SK-N-MC (cell line): Measurements from ENCODE around the gene PIK3C3.

Source experiments
- DNase-seq: peaks from one replicate; pipeline ENCODE4 v3.0.0-alpha.2; 2011; ENCODE audit warnings: low read depth, low spot score
- H3K27ac ChIP-seq: fragments of 200-600 bp; sonication (generic); 2 replicates; pipeline ENCODE4 v1.5.1; 2016; ENCODE audit warnings: mixed run types
- H3K36me3 ChIP-seq: fragments of 200-600 bp; sonication (generic); 2 replicates; pipeline ENCODE4 v1.6.1; 2017; ENCODE audit warnings: antibody characterized with exemption, low read length, mixed read lengths; ENCODE audit not compliant: insufficient read depth
- H3K4me3 ChIP-seq: fragments of 200-600 bp; sonication (generic); 2 replicates; pipeline ENCODE4 v1.5.1; 2016
- H3K9ac ChIP-seq: fragments of 200-600 bp; sonication (generic); 2 replicates; pipeline ENCODE4 v1.8.0; 2017; ENCODE audit warnings: mixed run types, mixed read lengths; ENCODE audit not compliant: insufficient read length
- H3K9me3 ChIP-seq: fragments of 200-600 bp; sonication (generic); 2 replicates; pipeline ENCODE4 v1.6.1; 2017; ENCODE audit warnings: low read depth, mild to moderate bottlenecking, antibody characterized with exemption, low read length, moderate library complexity, mixed read lengths
- EZH2 ChIP-seq: fragments of 200-600 bp; sonication (generic); IDR thresholded peaks from one replicate; pipeline ENCODE4 v1.6.1; 2017; ENCODE audit warnings: antibody characterized with exemption
- FOXP2 ChIP-seq: optimal IDR thresholded peaks from 2 replicates; pipeline ENCODE3; 2011; ENCODE audit warnings: mild to moderate bottlenecking, moderate library complexity; ENCODE audit not compliant: insufficient read depth; ENCODE audit errors: extremely low read length, control extremely low read depth
- POLR2AphosphoS5 ChIP-seq: IDR thresholded peaks from 2 replicates; pipeline ENCODE4 v1.6.1; 2012; ENCODE audit warnings: mild to moderate bottlenecking, low read depth, low read length, borderline replicate concordance

PIK3C3 gene

DNA sequence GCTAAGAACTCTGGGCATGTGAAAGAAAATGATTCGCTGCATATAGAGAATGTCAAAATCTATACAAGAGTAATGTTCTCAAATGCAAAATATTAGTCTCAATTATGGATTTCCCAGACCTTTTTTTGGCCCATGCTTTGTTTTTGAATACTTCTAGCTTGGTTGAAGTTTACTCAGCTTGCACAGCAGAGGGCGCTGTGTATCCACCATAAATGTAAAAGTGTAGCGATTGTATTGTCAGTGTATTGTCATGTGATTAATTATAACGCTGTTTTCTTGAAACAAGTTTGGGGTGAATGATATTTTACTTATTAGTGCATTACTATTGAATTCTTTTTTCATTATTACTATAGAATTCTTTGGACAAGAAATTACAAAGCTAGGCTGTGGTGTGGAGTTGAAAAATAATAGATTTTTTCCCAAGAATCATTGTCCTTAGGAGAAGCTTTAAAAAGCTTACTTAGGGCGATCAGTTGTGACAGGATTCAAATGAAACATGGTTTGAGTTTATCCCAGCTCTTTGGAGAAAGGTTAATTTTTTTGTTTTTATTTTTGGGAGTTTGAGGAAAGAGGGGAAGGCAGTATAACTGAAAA is 98.3 kb downstream of the PIK3C3 start:
- peak overlapping the region; percentile 92 for H3K27ac ChIP-seq
- H3K9me3 ChIP-seq: no peaks in the 10 kb centered on the region
- peaks cover 22% of the 10 kb centered on the region for H3K36me3 ChIP-seq
- TF ChIP-seq EZH2 (no peak), FOXP2 (no peak), POLR2AphosphoS5 (no peak; the same call in 1 of the 2 replicates)
- H3K9ac ChIP-seq: peak overlapping the region; percentile 76
- peak; percentile 73 for DNase-seq
- H3K4me3 ChIP-seq: peak overlapping the region; percentile 42

GRCh38 chr18:42064109-42064508 is 109.1 kb downstream of the PIK3C3 start:
- Histone ChIP-seq H3K9me3 (no peaks in the 10 kb centered on the region), H3K27ac (no peak overlapping the region), H3K9ac (no peak overlapping the region), H3K36me3 (peaks cover 17% of the 10 kb centered on the region), H3K4me3 (no peak overlapping the region)
- no peak for DNase-seq
- TF ChIP-seq EZH2 (no peak), POLR2AphosphoS5 (no peak), FOXP2 (no peak)

GRCh38 chr18:42067518-42067917 is 112.5 kb downstream of the PIK3C3 start:
- Histone ChIP-seq H3K9ac (no peak overlapping the region), H3K4me3 (no peak overlapping the region), H3K27ac (no peak overlapping the region), H3K9me3 (no peaks in the 10 kb centered on the region), H3K36me3 (peaks cover 23% of the 10 kb centered on the region)
- DNase-seq: no peak
- TF ChIP-seq EZH2 (no peak), POLR2AphosphoS5 (no peak), FOXP2 (no peak)

DNA sequence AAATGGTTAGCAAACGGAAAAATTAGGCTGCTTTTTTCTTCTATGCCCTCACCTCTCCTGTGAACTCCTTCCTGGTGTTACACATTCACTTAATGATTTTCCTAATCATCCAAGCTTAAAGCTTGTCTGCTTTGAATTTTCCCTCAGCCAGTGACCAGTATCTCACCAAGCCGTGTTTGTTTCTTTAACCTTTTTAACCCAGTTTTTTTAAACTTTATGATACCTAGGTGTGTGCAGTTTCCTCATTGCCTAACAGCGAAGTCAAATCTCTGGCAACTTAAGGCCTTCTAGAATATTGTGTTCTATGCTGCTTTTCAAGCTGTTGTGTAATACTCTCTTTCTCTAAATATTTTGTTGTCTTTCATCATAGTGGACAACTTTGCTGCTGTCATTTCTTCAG is 113.0 kb downstream of the PIK3C3 start:
- H3K27ac ChIP-seq: no peak overlapping the region
- DNase-seq: no peak
- peaks cover 28% of the 10 kb centered on the region for H3K36me3 ChIP-seq
- H3K9ac ChIP-seq: no peak overlapping the region
- TF ChIP-seq POLR2AphosphoS5 (no peak), EZH2 (no peak), FOXP2 (no peak)
- no peaks in the 10 kb centered on the region for H3K9me3 ChIP-seq
- no peak overlapping the region for H3K4me3 ChIP-seq

DNA sequence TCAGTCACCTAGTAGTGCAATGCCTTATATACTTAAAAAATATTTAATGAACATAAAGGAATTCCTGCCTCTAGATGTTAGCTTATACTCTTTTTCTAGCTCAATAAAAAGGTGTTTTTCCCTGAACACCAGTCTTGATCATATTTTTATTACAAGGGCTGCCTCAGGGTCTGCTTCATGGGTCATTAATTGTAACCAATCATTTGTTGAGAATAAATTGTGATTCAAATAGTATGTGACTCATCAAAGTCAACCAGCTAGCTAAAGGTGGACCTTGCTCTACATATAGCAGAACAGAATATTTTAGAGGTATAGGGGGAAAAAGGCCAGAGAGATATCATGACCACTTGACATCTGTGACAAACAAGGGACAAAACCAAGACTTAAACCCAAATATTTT is 114.0 kb downstream of the PIK3C3 start:
- no peak for DNase-seq
- no peak overlapping the region for H3K4me3 ChIP-seq
- H3K9me3 ChIP-seq: no peaks in the 10 kb centered on the region
- TF ChIP-seq EZH2 (no peak), FOXP2 (no peak), POLR2AphosphoS5 (no peak)
- peaks cover 35% of the 10 kb centered on the region for H3K36me3 ChIP-seq
- H3K9ac ChIP-seq: no peak overlapping the region
- H3K27ac ChIP-seq: no peak overlapping the region

DNA sequence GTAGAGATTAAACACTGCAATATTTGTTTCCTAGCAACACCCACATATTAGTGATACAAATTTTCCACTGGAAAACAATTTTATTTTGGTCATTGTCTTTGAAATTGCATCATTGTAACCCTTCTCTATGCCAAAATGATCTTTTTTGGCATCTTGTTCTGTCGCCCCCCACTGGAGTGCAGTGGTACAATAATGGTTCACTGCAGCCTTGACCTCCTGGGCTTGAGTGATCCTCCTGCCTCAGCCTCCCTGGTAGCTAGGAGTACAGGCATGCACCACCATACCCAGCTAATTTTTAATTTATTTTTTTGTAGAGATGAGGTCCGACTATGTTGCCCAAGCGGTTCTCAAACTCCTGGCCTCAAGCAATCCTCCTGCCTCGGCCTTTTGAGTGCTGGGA is 117.4 kb downstream of the PIK3C3 start:
- Histone ChIP-seq H3K9ac (no peak overlapping the region), H3K9me3 (no peaks in the 10 kb centered on the region), H3K4me3 (no peak overlapping the region), H3K36me3 (peaks cover 42% of the 10 kb centered on the region), H3K27ac (no peak overlapping the region)
- DNase-seq: no peak
- TF ChIP-seq EZH2: no peak
- no peak for TF ChIP-seq POLR2AphosphoS5
- no peak for TF ChIP-seq FOXP2

DNA sequence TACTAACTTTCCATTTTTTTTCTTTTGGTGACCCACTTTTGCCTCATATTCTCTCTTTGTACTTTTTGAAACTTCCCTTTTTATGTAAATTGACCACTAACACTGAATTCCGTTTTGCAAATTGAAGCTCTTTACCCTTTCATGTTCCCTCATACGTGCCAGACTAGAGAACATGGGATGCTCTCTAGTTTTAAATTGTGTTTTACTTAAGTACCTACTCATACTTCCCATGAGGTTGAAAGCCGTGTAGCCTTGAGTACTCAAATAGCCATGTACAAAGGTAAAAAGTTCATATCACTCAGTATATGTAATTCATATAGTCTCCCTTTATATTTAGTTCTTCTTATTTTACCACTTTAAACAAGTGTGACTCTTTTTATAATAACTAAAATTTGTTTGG is 119.7 kb downstream of the PIK3C3 start:
- Histone ChIP-seq H3K9me3 (no peaks in the 10 kb centered on the region), H3K27ac (no peak overlapping the region), H3K36me3 (peaks cover 35% of the 10 kb centered on the region), H3K4me3 (no peak overlapping the region), H3K9ac (no peak overlapping the region)
- no peak for DNase-seq
- TF ChIP-seq FOXP2 (no peak), POLR2AphosphoS5 (no peak), EZH2 (no peak)

- H3K27ac ChIP-seq: peak overlapping the region; percentile 56
- peaks cover 23% of the 10 kb centered on the region for H3K36me3 ChIP-seq
- DNase-seq: peak; percentile 28
- H3K4me3 ChIP-seq: no peak overlapping the region
- H3K9ac ChIP-seq: no peak overlapping the region
- H3K9me3 ChIP-seq: no peaks in the 10 kb centered on the region
- no peak for TF ChIP-seq EZH2
- no peak for TF ChIP-seq POLR2AphosphoS5
- TF ChIP-seq FOXP2: no peak
Observed at GRCh38 chr18:42078711-42079110, 123.7 kb downstream of the PIK3C3 start.

- Histone ChIP-seq H3K9ac (no peak overlapping the region), H3K36me3 (peaks cover 20% of the 10 kb centered on the region), H3K4me3 (no peak overlapping the region), H3K9me3 (no peaks in the 10 kb centered on the region), H3K27ac (no peak overlapping the region)
- no peak for DNase-seq
- TF ChIP-seq FOXP2 (no peak), POLR2AphosphoS5 (no peak), EZH2 (no peak)
Observed at GRCh38 chr18:42080340-42080739, 125.3 kb downstream of the PIK3C3 start.
